HG02623 (cell line): ENCODE data around the gene SENP6.

Experiments used
- ATAC-seq: cut with Tn5 transposase; IDR thresholded peaks from one replicate; pipeline ENCODE4 v1.9.1; 2021; ENCODE audit warnings: moderate library complexity; ENCODE audit not compliant: unreplicated experiment

The SENP6 gene

GRCh38 chr6:75745404-75745803, 143.7 kb downstream of the SENP6 start:
- no peak for ATAC-seq

- no peak for ATAC-seq
Observed at GRCh38 chr6:75746221-75746620, 144.5 kb downstream of the SENP6 start.

GRCh38 chr6:75747152-75747992, 145.7 kb downstream of the SENP6 start:
- no peak for ATAC-seq

- no peak for ATAC-seq
Observed at GRCh38 chr6:75748003-75748742, 146.5 kb downstream of the SENP6 start.

- ATAC-seq, result peak; percentile 73
Observed at GRCh38 chr6:75748743-75749538, 147.3 kb downstream of the SENP6 start, which contains the start of gene MYO6. TSS of gene MYO6 (plus strand) at chr6:75749239. CDS start at chr6:75817548, 68,309 bp downstream.

GRCh38 chr6:75751443-75751842, 149.8 kb downstream of the SENP6 start:
- no peak for ATAC-seq

- no peak for ATAC-seq
Observed at GRCh38 chr6:75752365-75752764, 150.7 kb downstream of the SENP6 start.

DNA sequence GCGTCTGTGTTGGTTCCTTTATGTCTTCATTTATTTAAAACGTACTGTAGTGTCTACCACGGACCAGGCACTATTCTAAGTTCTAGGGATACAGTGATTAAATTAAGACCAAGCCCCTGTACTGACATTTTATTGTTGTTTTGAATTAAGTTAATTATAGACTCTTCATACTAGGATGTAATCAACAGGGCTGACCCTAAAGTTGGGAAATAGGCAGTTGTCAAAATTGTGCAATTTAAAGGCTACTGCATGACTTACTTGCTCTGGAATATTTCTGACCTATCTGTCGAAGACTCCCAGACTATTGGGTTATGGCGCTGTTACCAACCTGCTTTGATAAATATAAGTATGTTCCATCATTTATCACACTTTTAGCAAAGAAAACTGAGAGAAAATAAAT, 154.0 kb downstream of the SENP6 start:
- ATAC-seq, result no peak

DNA sequence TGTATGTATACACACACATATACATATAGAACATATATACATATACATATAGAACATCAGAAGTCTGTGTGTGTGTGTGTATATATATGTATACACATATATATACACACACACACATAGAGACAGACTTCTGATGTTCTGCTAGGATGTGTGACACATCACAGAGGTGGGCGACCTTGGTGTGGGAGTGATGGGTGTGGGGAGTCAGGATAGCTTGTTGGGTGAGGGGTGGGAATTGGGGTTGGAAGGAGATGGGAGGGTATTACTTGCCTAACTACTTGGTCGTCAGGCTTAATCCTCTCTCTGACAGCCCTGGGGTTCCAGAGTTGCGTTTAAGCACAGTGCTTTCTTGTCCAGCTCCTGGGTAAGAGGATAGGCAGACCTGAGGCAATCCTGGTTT, 155.6 kb downstream of the SENP6 start:
- ATAC-seq, result no peak

DNA sequence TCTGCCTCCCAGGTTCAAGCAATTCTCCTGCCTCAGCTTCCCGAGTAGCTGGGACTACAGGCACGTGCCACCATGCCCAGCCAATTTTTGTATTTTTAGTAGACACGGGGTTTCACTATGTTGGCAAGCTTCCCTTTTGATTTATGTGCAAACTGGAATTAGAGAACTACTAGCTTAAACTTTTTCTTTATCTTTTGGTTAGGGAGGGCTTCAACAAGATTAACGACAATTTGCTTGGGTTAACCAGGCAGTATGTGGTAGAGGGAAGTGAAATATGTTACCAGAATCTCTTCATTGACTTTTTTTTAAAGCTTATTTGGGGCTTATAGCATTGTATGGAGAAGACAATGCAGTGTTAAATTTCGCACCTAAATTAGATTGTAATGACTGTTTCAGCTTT, 156.4 kb downstream of the SENP6 start:
- ATAC-seq, result no peak

DNA sequence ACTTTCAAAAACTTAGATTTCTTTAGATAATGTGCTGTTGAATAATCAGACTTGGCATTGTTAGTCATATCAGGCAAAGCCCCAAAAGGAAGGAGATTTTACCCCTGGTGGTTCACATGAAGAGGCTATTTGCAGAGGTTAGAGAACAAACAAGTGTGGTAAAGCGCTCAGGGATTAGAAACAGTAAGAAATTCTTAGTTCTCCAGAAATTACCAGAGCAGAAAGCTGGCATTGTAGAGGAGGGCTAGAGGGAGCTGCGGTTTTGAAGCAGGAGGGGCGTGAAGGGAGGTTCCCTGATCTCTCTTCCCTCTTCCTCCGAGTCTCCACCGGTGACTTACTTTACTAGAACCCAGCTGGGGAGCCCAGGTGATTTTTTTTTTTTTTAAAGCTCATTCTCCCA, 157.5 kb downstream of the SENP6 start:
- ATAC-seq, result no peak

DNA sequence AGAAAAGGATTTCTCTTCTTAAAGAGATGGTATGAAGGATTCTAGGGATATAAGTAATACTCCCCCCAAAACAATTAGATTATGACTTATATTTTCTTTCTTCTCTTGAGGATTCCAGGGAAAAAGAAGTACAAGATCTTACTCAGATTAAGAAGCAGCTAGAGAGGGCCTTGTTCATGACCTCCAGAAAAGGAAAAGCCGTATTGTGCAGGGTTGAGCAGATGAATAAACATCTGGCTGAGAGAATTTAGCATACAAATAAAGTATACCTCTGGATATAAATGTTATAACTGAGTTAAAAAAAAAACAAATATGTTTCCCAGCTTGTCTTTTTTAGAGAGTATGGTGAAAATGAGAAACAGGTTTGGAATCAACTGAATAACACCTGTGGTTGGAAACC, 158.6 kb downstream of the SENP6 start:
- ATAC-seq, result no peak

DNA sequence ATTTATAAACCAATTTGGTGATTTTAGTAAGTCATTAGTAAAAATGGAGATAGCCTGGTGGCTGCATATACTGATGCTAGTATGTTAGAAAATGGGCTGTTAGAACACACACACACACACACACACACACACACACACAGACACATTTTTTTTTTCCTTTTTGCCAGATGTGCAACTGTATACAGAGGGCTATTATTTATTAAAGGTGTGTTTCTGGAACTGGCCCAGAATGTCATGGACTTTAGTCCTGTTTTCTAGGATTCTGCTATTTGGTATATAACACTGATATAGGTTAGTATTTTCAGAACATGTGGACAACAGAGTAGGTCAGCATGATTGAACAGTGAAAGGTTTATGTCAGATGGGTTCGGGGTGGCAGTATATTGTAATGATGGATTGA, 159.8 kb downstream of the SENP6 start:
- ATAC-seq, result no peak

- no peak for ATAC-seq
Observed at GRCh38 chr6:75762063-75762462, 160.4 kb downstream of the SENP6 start.

DNA sequence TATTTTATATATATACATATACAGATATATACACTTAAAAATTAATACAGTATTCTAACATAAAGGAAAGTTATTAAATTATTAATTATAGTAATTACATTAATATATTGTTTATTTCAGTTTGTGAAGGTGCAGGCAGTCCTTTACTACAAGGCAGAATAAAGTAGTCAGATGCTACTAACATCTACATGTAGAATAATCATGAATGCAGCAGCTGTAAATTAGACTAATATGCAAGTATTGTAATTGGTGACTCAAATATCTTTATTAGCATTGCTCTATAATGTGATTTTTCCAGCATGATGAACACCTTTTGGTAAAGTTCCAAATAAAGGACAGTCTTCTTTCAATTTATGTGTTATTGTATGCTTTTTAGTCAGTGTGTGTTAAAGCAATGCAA, 164.7 kb downstream of the SENP6 start:
- ATAC-seq, result no peak
